HL-60 (cell line): ENCODE results near the gene BTF3.
A peak's percentile ranks its signal among the peaks of the same experiment; 100 is the strongest.

Experiments
- DNase-seq, 2 experiments: peaks; one replicate each; pipeline ENCODE4 v3.0.0-alpha.2; 2010 to 2020; ENCODE audit warnings: low read depth in 1 of 2, low spot score in 1 of 2
- H3K27ac ChIP-seq: fragments of 250-450 bp; sonication (Bioruptor Pico); replicated peaks from 2 replicates; pipeline ENCODE4 v1.5.1; 2020; ENCODE audit warnings: mild to moderate bottlenecking, moderate library complexity
- H3K27me3 ChIP-seq: fragments of 250-450 bp; sonication (Bioruptor Pico); 2 replicates; pipeline ENCODE4 v1.5.1; 2021; ENCODE audit warnings: mild to moderate bottlenecking, moderate library complexity; ENCODE audit not compliant: insufficient read depth, poor library complexity, severe bottlenecking
- H3K4me3 ChIP-seq: replicated peaks from 2 replicates; pipeline ENCODE4 v1.5.1; 2011; ENCODE audit warnings: mild to moderate bottlenecking, control low read depth, low read length; ENCODE audit not compliant: insufficient read depth
- CTCF ChIP-seq: IDR thresholded peaks from one replicate; pipeline ENCODE4 v1.5.1; 2011; ENCODE audit warnings: low read length, control low read depth, inconsistent platforms; ENCODE audit not compliant: insufficient read depth
- GABPA ChIP-seq: IDR thresholded peaks from 2 replicates; pipeline ENCODE4 v1.6.1; 2012; ENCODE audit warnings: low read depth
- POLR2AphosphoS5 ChIP-seq: IDR thresholded peaks from 2 replicates; pipeline ENCODE4 v1.6.1; 2012; ENCODE audit warnings: low read depth
- SPI1 ChIP-seq: IDR thresholded peaks from 2 replicates; pipeline ENCODE4 v1.6.1; 2012; ENCODE audit warnings: low read depth, mild to moderate bottlenecking, borderline replicate concordance
- TF ChIP-seq, protein P1 (sequence below): IDR thresholded peaks from 2 replicates; pipeline ENCODE4 v1.6.1; 2012; ENCODE audit warnings: low read depth; ENCODE audit not compliant: insufficient replicate concordance

Gene BTF3

DNA sequence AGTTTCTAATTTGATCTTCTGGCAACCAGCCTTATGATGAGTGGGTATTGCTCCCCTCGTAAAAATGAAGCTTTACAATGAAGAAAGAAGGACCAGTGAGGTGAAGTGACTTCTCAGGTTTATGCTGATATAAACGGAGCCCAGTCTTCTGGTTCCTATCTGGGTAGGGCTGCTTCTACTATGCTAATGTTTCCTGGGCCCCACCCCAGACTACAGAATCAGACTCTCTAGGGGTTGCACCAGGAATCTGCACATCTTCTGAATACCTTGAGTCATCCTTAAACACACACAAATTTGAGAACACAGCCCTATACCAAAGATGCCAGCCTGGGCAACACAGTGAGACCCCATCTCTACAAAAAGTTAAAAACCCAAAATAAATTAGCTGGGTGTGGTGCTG is 16.2 kb downstream of the BTF3 start:
- Histone ChIP-seq H3K4me3 (no peak overlapping the region), H3K27me3 (no peaks in the 10 kb centered on the region), H3K27ac (no peak overlapping the region)
- DNase-seq = no peak
- TF ChIP-seq, protein P1, sequence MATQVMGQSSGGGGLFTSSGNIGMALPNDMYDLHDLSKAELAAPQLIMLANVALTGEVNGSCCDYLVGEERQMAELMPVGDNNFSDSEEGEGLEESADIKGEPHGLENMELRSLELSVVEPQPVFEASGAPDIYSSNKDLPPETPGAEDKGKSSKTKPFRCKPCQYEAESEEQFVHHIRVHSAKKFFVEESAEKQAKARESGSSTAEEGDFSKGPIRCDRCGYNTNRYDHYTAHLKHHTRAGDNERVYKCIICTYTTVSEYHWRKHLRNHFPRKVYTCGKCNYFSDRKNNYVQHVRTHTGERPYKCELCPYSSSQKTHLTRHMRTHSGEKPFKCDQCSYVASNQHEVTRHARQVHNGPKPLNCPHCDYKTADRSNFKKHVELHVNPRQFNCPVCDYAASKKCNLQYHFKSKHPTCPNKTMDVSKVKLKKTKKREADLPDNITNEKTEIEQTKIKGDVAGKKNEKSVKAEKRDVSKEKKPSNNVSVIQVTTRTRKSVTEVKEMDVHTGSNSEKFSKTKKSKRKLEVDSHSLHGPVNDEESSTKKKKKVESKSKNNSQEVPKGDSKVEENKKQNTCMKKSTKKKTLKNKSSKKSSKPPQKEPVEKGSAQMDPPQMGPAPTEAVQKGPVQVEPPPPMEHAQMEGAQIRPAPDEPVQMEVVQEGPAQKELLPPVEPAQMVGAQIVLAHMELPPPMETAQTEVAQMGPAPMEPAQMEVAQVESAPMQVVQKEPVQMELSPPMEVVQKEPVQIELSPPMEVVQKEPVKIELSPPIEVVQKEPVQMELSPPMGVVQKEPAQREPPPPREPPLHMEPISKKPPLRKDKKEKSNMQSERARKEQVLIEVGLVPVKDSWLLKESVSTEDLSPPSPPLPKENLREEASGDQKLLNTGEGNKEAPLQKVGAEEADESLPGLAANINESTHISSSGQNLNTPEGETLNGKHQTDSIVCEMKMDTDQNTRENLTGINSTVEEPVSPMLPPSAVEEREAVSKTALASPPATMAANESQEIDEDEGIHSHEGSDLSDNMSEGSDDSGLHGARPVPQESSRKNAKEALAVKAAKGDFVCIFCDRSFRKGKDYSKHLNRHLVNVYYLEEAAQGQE = no peak
- TF ChIP-seq SPI1 (no peak), CTCF (no peak), GABPA (no peak), POLR2AphosphoS5 (no peak)

DNA sequence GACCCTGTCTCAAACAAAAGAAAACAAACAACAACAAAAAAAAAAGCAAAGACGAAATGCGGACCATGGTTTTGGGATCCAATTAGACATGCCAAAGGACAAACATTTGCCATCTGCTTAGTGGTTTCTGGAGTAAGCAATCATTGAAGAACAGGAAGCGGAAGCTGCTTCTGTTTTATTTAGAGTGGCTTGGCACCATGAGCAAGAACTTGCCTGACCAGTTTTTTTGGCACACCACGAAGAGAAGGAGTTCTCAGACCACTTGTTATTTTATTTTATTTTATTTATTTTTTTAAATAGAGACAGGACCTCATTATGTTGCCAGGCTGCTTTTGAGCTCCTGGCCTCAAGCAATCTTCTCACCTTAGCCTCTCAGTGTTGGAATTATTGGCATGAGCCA is 17.0 kb downstream of the BTF3 start:
- Histone ChIP-seq H3K4me3 (no peak overlapping the region), H3K27ac (no peak overlapping the region), H3K27me3 (no peaks in the 10 kb centered on the region)
- no peak for DNase-seq
- TF ChIP-seq SPI1 (no peak), CTCF (no peak), POLR2AphosphoS5 (no peak), GABPA (no peak)
- TF ChIP-seq, protein P1 = no peak

DNA sequence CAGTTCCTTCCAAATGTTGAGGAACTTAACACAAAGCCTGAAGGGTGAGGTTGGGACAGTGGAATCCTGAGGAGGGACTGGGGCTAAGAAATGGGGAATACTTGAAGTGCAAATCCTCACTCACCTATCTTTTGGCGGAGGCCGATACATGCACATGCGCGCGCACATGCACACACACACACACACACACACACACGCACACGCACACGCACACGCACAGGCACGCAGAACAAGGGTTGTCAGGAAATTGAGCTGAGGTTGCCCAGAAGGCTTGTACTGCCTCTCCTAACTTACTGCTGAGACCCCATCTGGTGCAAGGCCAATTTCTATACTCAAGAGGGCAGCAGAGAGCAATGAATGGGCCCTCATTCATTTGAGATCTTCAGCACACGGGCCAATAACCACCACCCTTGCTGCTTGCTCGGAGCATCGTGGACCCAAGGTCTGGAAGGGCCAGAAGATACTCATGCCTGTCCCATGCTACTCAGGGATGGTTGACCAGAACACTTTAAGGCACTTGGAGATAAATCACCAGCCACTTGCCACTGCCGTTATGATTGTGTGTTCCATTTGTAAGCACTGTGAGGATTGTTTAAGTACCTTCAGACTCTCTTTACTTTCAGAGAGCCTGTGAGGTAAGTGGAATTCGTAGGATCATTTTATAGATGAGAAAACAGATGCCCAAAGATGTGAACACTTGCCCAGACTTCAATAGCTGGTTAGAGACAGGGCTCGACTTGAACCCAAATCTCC is 21.5 kb downstream of the BTF3 start:
- no peak overlapping the region for H3K4me3 ChIP-seq
- no peaks in the 10 kb centered on the region for H3K27me3 ChIP-seq
- DNase-seq = peak in 1 of 2 experiments; percentile 58
- H3K27ac ChIP-seq = no peak overlapping the region
- TF ChIP-seq CTCF (peak; percentile 23), POLR2AphosphoS5 (no peak)

- H3K4me3 ChIP-seq = no peak overlapping the region
- no peak for DNase-seq
- H3K27ac ChIP-seq = no peak overlapping the region
- H3K27me3 ChIP-seq = no peaks in the 10 kb centered on the region
- no peak for TF ChIP-seq POLR2AphosphoS5
- TF ChIP-seq SPI1 = no peak
- no peak for TF ChIP-seq GABPA
- TF ChIP-seq, protein P1 = no peak
- TF ChIP-seq CTCF = no peak
Observed at GRCh38 chr5:73522989-73523388, 24.7 kb downstream of the BTF3 start.
